ENCODE results near the gene ATP2A1.
A peak's percentile ranks its signal among the peaks of the same experiment; 100 is the strongest.
"Not testable (repeated sequence)": the region's sequence is repeated elsewhere in the genome, so short reads cannot be mapped to it uniquely, and the experiment has no call there.

The ATP2A1 gene

DNA sequence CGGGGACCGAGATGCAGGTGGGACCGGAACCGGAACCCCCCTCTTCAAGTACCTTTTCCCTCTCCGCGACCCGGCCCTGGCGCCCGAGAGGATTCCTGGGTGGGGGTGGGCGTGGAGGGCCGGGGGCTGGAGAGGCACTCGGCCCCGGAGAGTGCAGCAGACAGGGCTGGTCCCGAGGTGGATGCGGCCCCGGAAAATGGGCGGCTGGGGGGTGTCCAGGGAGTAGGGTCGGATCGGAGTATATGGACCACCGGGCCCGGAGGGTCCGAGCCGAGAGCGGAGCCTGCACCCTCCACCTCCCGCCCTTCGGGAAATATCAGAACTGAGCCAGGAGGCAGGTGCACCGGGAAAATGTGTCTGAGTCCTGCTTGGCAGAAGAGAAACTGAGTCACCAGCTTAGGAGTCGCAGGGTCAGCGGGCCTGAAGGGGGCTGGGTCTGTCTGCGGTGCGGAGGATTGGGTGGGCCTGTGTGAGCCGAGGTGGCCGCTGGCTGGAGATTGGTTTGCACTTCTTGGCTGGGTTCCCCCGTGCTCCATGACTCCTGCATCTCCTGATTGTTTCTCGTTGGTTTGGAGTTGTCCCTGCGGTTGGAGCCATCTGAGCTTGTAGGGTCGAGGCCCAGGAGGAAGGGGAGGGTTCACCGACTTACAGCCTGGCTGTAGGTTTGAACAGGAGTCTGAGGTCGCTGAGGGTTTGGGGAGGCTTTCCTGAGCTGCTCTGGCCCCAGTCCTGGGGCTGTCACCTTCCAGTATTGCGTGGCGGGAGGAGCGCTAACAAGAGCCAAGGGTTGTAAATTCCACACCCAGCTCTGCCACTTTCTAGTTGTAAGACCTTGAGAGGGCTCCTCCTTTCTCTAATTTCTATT lies 14.1 kb upstream of the ATP2A1 start:
- DNase-seq: peak; percentile 57

DNA sequence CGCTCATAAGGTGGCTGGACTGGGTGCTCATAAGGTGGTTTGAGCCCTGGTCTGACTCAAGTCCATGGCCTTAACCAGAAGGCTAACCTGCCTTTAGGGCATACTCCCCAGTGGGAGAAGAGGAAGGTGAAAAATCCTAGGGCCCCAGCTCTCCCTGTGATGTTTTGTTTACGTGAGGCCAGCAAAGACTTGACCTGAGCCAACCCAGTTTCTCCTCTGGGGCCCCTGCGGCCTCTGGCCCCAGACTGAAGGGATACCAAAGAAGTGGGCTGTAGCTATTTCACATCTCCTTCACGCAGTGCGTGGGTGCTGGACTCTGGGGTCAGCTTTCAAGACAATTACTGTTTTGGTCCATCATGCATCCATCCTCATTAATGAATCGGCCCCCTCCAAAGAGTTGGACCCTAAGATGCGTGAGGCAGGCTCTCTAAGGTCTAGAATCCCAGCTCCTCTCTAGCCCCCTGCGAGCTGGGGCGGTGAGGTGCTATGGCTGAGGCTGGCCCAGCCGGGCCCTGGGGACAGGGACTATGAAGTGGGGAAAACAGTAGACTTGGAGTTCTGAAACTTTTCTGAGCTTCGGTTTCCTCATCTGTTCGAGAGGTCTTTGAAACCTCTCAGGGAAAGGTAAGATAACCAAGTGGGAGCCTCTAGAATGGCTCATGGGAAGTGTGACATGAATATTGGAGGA lies 13.1 kb upstream of the ATP2A1 start:
- no peak for DNase-seq

DNA sequence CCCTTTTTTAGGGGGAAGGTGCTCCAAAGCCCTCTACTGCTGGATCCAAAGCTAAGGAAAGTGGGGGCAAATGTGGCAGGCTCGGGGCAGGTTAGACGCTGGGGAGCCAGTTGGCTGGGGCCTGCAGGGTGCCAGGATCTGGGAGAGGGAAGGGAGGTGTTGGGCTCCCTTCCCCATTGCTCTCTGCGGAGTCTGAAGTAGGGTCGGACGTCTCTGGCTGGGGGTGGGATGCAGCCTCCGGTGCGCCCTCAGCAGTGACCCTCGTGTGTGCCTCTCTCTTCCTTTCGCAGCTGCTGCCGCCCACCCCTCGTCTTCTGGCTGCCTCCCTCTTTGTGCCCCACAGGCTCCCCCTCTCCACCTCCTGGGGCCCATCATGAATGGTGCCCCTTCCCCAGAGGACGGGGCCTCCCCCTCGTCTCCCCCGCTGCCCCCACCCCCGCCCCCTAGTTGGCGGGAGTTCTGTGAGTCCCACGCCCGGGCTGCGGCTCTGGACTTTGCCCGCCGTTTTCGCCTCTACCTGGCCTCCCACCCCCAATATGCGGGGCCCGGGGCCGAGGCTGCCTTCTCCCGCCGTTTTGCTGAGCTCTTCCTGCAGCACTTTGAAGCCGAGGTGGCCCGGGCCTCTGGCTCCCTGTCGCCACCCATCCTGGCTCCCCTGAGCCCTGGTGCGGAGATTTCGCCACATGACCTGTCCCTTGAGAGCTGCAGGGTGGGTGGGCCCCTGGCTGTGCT lies 12.4 kb upstream of the ATP2A1 start:
- DNase-seq: no peak

DNA sequence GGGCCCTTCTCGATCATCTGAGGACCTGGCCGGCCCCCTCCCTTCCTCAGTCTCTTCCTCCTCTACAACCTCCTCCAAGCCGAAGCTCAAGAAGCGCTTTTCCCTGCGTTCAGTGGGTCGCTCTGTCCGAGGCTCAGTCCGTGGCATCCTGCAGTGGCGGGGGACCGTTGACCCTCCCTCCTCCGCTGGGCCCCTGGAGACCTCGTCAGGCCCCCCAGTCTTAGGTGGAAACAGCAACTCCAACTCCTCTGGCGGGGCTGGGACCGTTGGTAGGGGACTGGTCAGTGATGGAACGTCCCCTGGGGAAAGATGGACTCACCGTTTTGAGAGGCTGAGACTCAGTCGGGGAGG lies 11.9 kb upstream of the ATP2A1 start:
- no peak for DNase-seq

DNA sequence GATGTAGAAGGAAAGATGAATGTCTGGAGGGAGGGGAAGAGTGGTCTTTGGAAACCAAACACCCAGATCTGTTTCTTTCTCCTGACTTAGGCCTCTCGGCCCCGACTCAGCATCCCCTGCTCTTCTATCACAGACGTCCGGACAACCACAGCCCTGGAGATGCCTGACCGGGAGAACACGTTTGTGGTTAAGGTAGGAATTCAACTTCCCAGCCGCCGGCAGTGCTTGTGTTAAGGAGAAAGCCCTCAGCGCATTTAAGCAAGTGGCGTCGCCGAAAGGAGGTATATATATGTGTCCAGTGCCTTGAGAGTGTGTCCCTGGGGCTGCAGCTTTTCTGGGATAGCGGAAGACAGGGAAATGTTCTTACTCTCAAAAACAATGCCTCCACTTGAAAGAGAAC lies 11.0 kb upstream of the ATP2A1 start:
- no peak for DNase-seq

DNA sequence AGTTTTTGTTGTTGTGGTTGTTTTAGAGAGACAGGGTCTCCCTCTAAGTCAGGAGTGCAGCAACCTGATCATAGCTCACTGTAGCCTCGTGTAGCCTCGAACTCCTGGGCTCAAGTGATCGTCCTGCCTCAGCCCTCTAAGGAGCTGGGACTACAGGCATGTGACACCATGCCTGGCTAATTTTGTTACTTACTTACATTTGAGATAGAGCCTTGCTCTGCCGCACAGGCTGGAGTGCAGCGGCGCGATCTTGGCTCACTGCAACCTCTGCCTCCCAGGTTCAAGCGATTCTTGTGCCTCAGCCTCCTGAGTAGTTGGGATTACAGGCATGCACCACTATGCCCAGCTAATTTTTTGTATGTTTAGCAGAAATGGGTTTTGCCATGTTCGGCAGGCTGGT lies 10.6 kb upstream of the ATP2A1 start:
- not testable (repeated sequence) for DNase-seq

DNA sequence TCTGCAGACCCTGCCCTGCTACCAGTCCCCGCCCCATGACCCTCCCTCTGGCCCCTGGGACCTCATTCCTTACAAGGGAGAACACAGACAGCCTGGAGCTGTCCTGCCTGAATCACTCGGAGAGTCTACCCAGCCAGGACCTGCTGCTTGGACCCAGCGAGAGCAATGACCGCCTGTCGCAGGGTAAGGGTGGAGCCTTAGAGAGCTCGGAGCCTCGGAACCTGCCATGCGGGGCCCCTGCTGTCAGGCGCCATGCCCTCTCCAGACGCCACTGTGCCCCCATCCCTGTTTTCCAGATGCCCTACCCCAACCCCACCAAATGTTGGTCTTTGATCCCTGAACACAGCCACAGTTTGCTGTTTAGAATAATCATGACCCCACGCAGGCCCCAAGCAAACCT lies 9.1 kb upstream of the ATP2A1 start:
- no peak for DNase-seq

DNA sequence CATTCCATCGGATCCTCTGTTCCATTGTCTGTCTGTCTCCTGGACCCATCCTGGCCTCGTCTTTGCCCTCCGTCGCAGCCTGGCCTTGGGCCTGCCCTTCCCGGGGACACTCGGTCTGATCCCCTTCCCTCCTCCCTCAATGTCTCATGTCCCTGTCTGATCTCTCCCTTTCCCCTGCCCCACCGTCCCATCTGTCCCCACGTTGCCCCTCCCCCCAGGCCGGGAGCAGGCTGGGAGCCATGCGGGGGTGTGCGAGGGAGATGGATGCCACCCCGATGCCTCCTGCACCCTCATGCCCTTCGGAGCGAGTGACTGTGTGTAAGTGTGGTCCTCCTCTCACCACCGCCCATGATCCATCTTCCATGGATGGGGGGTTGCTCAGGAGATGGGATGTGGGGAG lies 5.3 kb upstream of the ATP2A1 start:
- DNase-seq: no peak

DNA sequence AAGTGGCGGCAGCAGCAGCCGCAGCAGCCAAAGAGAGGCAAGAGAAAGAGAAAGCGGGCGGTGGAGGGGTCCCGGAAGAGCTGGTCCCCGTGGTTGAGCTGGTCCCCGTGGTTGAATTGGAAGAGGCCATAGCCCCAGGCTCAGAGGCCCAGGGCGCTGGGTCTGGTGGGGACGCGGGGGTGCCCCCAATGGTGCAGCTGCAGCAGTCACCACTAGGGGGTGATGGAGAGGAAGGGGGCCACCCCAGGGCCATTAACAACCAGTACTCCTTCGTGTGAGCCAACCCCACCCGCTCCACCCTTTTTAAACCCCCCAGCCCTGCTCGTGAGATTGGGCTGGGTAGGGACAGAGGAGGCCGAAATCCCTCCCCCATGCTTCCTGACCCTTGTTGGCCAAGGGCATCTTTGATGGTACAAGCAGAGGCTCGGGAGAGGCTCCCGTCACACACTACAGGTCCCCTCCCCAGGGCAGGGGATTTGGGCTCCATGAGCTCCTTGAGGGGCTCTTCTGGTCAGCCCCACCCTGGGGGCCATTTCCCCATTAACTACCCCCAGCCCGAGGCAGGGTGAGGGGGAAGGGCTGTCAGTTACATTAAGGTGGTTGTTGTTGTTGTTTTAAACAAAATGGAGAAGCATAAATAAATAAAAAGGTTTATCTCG lies 4.6 kb upstream of the ATP2A1 start:
- no peak for DNase-seq

DNA sequence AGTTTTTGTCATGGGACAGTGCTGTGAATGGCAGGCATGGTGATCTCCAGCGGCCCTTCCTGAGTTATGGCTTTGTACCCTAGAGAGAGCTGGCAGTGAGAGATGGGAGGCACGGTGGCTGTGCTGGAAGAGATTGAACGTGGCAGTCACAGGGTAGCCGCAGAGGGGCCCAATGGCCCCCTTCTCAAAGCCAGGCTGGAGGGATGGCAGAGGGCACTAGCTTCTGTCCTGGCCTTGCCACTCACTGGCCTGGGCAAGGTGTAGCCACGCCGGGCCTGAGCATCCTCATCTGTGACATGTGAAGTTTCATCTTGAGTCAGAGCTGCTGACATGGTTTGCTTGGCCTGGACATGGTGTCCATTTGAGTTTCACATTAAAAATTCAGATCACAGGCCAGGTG lies 3.9 kb upstream of the ATP2A1 start:
- no peak for DNase-seq

DNA sequence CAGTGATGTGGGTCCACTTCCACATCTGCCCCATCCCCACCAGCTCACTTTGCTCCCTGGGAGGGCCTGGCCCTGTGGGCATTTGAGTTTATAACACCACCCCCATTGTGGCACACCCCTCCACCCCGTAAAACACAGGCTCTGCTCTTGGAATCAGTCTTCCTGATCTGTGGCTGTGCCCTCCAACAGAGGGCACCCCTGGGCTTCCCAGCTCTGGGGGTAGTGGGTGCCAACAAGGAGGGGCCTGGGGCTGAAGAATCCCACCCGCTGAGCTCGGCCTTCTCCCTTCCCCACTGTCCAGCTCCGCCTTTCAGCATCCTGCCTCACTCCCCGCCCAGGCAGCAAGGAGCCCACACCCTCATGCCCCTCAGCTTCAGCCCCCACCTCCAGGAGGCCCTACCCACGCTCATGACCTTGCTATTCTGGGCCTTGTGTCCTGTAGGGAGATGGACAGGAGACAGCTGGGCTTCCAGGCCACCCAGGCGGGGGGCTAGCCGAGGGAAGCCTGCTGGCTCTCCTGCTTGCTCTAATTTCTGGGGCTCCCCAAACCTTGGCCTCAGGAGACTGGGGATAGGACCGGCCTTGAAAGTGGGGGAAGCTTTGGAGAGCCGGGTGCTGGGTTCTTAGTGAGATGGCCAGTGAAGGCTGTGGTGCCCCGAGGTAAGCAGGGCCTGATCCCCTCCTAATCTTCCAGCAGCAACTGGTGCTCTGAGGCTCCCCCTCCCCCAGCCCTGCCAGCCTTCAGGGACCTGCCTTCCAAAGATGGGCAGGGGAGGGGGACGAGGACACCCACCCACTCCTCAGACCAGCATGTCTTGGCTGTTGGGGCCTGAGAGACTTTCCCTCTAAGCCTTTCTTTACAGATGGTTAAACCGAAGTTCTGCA lies 2.9 kb upstream of the ATP2A1 start:
- peak; percentile 66 for DNase-seq

DNA sequence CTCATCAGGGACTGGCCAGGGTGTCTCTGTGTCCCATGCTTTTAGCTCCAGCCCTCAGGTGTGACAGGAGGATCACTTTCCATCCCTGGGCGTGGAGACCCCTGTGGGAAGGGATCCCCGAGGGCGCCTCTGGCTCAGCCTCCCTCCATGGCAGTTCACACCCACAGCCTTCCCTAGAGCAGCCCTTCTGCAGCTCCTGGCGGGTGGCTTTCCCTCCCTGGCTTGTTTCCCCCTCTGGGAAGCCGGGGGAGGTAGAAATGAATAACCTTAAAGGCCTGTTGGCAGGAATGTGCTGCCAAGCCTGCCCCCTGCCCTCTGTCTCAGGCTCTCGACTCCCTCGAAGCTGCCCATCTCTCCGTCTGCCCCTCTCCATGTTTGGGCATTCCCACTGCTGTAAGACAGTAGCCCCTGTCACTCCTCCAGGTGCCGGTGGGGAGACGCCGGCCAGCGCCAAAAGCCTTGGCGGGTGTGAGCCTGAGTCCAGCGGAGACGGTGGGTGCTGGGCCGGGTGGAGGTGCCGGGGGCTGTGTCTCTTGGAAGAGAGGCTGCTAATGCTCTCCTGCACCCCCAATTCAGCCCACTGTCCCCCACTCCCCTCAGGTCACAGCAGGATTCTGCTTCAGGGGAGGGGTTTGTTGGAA lies 2.1 kb upstream of the ATP2A1 start:
- no peak for DNase-seq

DNA sequence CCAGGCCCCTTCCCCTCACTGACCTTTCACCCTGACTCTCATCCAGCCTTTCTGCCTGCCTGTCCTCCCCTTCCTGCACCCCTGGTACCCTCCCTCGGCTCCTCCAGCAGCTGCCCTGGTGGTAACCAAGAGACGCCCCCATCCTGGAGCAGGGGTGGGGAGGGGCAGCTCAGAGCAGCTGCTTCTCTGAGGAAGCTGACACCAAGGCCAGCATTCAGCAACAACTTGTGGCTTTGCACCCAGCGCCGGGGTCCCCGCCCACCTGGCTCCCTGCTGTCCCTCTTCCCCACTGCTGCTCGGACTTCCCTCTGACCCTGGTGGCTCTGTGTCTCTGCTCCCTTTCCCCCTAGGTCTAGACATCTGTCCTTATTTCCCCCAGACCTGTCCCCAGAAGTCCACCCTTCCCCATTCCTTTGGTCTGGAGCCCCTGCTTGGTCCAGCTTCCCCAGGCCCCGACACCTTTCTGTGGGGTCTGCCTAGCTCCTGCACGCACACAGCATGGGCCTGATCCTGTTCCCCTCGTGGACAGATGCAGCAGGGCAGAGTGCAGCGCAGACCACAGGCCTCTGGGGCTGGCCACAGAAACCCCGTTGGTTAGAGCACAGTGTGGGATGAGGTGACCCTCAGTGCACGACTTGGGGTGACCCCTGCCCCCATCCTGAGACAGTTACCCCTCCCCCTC lies 1.2 kb upstream of the ATP2A1 start:
- DNase-seq: peak; percentile 62

DNA sequence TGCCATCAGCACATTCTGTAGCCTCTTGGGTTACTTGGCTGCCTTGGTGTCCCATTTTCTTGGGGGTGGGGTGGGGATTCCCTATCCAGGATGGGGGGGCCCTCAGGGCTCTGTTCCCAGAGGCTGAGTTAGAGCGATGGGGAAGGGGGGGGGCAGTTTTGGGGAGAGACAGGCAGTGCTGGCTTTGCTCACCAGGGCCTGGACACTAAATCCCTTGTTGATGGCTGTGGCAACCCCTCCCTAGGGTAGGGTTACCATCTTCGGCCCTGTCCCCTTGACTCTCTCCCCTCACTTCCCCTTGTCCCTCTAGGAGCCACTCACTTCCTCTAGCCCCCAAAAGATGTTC lies 660 bp upstream of the ATP2A1 start:
- no peak for DNase-seq

DNA sequence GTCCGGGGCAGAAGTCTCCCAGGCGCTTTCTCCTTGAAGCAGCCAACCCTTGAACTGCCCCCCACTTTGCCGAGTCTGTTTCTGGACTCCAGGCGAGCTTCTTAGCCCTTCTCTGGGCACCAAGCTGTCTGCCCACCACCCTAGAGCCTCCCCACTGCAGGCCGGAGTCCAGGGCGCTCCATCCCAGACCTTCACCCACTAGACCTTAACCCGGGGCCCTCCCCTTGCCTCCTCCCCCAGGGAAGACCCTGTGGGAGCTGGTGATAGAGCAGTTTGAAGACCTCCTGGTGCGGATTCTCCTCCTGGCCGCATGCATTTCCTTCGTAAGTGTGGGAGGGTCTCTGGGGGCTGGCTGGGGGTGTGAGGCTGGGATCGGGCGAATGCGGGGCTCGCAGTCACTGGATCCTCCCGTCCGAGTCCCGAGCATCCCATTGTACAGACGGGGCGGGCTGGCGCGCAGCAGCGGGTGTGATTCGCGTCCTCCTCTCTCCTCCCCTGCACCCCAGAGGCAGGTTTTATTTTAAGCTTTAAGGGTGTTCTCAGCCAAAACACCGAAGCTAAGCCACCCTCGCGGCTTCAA lies 1.1 kb downstream of the ATP2A1 start:
- no peak for DNase-seq

DNA sequence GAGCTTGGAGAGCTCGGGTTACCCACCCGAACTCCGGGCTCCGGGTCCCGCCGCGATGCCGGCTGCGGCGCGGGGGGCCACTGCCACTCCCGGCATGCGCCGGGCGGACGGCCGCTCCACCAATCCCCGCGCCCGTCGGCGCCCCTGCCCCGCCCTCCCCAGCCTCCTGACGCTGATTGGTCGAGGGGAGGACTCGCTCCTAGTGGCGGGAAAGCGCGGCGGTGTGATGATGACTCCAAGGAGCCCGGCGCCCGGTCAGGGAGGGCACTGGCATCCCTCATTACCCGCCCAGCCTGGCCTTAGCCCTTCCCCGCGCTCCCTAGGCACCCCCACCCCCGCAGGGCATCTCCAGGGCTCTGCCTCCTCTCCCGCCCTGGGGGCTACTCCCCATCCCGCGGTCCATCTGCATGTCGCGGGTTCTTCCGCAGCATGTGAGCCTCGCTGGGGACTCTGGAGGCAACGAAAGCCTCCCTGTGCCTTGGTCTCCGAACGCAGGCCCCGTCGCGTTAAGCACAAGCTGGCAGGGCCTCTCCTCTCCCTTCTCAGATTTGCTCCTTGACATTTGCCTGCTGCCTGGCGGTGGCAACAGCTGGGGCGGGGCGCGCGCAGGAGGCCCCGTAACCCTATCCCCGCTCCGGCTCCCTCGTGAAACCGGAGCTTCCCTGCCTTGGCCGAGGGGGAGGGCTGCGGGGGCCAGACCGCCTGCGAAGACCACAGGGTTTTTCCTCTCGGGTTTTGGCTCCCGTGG lies 1.7 kb downstream of the ATP2A1 start:
- peak; percentile 92 for DNase-seq

DNA sequence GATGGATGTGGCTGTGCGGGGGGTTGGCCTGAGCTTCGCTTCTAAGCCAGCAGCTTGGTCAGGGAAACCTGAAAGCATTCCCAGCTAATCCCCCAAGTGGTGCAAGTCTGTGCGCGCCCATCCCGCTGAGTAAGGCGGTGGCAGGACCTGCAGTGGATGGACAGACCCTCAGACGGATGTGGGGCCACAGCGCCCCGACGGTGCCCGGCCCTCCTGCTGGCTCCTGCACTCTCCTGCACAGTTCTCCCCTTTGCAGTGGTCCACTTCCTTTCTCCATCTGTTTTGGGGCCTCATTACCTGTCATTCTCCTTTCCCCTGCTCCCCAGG lies 2.3 kb downstream of the ATP2A1 start:
- no peak for DNase-seq

DNA sequence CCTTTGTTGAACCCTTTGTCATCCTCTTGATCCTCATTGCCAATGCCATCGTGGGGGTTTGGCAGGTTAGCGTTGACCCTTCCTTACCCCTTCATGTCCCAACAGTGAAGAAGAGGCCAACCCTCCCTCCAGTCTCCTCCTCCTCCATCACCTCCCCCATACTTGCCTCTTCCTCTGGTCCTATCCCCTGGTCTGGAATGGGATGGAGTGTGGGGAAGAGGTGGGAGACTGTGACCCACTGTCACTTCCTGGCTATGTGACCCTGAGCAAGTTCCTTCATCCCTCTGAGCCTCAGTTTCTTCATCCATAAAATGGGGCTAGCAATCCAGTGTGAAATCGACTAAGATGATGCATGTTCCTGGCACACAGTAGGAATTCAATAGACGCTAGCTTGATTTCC lies 2.7 kb downstream of the ATP2A1 start:
- no peak for DNase-seq

DNA sequence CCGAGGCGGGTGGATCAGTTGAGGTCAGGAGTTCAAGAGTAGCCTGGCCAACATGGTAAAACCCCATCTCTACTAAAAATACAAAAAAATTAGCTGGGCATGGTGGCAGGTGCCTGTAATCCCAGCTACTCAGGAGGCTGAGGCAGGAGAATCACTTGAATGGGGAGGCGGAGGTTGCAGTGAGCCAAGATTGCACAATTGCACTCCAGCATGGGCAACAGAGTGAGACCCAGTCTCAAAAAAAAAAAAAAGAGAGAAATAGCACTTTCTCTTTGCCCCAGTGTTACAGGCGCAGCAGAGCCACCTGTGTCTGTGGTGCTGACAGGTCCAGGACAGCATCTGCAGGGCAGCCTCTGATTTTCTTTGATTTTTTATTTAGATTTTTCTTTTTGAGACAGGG lies 3.3 kb downstream of the ATP2A1 start:
- not testable (repeated sequence) for DNase-seq

DNA sequence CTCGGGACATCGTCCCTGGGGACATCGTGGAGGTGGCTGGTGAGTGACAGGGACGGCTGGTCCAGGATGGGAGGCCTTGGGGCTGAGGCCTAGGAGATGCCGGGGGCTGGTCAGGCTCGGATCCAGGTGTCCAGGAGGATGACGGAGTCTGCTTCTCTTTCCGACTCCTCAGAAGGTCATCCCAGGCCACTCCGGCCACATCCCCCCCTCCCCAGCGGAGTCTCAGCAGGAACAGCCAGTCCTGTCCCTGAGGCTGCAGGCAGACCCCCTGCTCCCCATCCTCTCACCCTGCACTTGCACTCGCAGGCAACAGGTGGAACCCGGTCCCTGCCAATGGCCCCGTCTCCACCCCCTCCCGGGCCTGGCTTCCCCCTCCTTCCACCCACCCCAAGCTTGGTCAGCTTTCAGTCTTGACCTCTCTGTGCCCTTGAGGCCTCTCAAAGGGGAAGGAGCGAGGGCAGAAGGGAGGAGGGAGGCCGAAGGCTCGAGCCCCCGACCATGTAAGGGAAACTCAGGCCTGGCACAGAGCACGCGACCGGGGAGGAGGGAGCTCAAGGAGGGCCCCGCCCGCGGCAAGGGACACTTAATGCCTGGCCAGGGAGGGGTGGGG lies 4.4 kb downstream of the ATP2A1 start:
- peak; percentile 53 for DNase-seq
